CD4-positive, alpha-beta T cell treated with Interleukin-4 for 4 hours (primary cell): Measurements from ENCODE around the gene MYL5.
"Not testable (repeated sequence)": the region's sequence is repeated elsewhere in the genome, so short reads cannot be mapped to it uniquely, and the experiment has no call there.

ENCODE experiments used
- DNase-seq: peaks from one replicate; pipeline ENCODE4 v3.0.0-alpha.2; 2020

MYL5 gene

GRCh38 chr4:730511-730910, 56.2 kb downstream of the MYL5 start:
- DNase-seq = no peak

GRCh38 chr4:730946-731904, 56.9 kb downstream of the MYL5 start:
- DNase-seq = not testable (repeated sequence)
